ENCODE data around the gene RASL10B. TPM values are rescaled to one million over a fixed set of nuclear protein-coding genes. Genes with fewer than 3 reads are reported as not detected.
A peak's percentile ranks its signal among the peaks of the same experiment; 100 is the strongest.
"Not testable (repeated sequence)": the region's sequence is repeated elsewhere in the genome, so short reads cannot be mapped to it uniquely, and the experiment has no call there.

The RASL10B gene
- total RNA-seq, 2 donors from 2014 or later: 2.4 to 24.1 TPM

DNA sequence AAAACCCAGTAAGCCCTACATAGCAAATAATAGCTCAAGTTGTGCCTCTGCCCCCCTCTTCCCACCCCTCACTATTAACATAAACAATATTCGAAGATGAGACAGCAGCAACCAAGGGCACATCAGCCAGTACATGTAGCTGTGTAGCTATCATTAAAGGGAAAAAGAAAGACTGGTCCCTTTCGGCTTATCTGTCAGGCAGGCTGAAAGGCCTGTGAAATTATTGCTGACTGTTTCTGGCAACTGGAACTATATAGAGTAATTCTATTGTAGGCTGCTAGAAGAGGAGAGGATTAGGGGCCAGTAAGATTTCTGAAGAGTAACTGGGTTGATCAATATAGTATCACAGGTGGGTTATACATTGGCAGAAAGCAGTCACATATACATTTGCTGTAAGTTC lies 36.5 kb upstream of the RASL10B start:
- H3K4me1 ChIP-seq (ENCODE audit: control insufficient read depth in 1 of 2, low read depth in 2 of 2): peaks cover 0 to 5% of the 10 kb centered on the region in 2 donors
- DNase-seq (ENCODE audit: low spot score) (no peak), ATAC-seq (ENCODE audit: insufficient number of reproducible peaks, low FRiP score, low read depth) (no peak)
- H3K4me3 ChIP-seq: no peak overlapping the region
- no peak overlapping the region for H3K27ac ChIP-seq
- H3K36me3 ChIP-seq: no peaks in the 10 kb centered on the region
- TF ChIP-seq, protein P1, sequence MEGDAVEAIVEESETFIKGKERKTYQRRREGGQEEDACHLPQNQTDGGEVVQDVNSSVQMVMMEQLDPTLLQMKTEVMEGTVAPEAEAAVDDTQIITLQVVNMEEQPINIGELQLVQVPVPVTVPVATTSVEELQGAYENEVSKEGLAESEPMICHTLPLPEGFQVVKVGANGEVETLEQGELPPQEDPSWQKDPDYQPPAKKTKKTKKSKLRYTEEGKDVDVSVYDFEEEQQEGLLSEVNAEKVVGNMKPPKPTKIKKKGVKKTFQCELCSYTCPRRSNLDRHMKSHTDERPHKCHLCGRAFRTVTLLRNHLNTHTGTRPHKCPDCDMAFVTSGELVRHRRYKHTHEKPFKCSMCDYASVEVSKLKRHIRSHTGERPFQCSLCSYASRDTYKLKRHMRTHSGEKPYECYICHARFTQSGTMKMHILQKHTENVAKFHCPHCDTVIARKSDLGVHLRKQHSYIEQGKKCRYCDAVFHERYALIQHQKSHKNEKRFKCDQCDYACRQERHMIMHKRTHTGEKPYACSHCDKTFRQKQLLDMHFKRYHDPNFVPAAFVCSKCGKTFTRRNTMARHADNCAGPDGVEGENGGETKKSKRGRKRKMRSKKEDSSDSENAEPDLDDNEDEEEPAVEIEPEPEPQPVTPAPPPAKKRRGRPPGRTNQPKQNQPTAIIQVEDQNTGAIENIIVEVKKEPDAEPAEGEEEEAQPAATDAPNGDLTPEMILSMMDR (IDR thresholded peaks at IDR 0.05): no peak
- no peaks in the 10 kb centered on the region for H3K9me3 ChIP-seq
- H3K27me3 ChIP-seq (replicated peaks; ENCODE audit: insufficient read depth): no peaks in the 10 kb centered on the region

DNA sequence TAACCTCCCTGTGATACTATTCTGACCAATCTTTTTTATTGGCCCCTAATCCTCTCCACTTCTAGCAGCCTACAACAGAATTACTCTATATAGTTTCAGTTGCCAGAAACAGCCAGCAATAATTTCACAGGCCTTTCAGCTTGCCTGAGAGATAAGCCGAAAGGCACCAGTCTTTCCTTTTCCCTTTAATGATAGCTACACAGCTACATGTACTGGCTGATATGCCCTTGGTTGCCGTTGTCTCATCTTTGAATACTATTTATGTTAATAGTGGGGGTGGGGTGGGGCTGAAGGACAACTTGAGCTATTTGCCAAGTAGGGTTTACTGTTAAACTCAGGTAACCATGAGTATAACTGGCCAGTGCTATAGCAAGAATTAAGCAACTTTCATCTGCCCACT lies 35.8 kb upstream of the RASL10B start:
- Histone ChIP-seq H3K27me3 (replicated peaks; ENCODE audit: insufficient read depth) (no peaks in the 10 kb centered on the region), H3K36me3 (no peaks in the 10 kb centered on the region), H3K27ac (no peak overlapping the region), H3K9me3 (no peaks in the 10 kb centered on the region), H3K4me3 (no peak overlapping the region), H3K4me1 (ENCODE audit: control insufficient read depth in 1 of 2, low read depth in 2 of 2) (peaks cover 0 to 8% of the 10 kb centered on the region in 2 donors)
- ATAC-seq (ENCODE audit: insufficient number of reproducible peaks, low FRiP score, low read depth) (no peak), DNase-seq (ENCODE audit: low spot score) (no peak)
- TF ChIP-seq, protein P1 (IDR thresholded peaks at IDR 0.05): no peak

DNA sequence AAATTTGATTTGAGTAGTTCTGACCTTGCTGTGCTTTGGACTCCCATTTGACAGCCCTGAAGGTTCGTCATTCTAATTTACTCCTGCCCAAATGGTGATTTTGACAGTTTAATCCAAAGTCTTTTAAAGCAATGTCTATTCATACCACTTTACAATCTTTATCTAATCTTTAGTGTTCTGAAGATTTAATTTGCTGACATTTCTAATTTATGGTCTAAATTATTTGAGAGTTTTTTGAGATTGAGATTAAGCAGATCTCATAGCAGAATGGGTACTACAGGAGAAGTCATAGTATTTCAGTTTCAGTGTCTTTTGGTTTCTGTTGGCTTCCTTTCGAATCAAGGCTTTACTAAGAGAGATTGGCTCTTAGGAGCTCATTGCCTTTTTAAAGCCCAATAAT lies 32.6 kb upstream of the RASL10B start:
- DNase-seq (ENCODE audit: low spot score) (no peak), ATAC-seq (ENCODE audit: insufficient number of reproducible peaks, low FRiP score, low read depth) (no peak)
- Histone ChIP-seq H3K27me3 (replicated peaks; ENCODE audit: insufficient read depth) (no peaks in the 10 kb centered on the region), H3K27ac (no peak overlapping the region), H3K36me3 (no peaks in the 10 kb centered on the region), H3K4me3 (no peak overlapping the region), H3K9me3 (no peaks in the 10 kb centered on the region), H3K4me1 (ENCODE audit: control insufficient read depth in 1 of 2, low read depth in 2 of 2) (peaks cover 0 to 14% of the 10 kb centered on the region in 2 donors)
- TF ChIP-seq, protein P1 (IDR thresholded peaks at IDR 0.05): no peak

DNA sequence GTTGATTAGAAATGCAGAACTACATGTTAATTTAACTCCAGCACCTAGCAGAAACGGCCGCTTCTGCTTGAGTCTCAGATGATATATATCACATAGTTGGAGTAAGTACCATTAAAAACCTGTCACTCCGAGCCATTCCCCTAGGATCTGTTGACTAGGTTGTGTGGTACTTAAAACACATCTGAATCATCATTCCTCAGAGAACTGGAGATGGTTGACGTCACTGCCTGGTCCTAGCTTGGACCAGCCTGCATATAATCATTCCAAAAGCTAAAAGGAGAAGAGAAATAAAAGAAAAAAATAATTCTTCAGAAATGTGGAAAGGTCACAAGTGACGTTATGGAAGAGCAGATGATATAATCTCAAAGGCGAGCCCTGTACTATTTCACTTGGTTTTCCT lies 31.3 kb upstream of the RASL10B start:
- DNase-seq (ENCODE audit: low spot score) (peak; percentile 42), ATAC-seq (ENCODE audit: insufficient number of reproducible peaks, low FRiP score, low read depth) (peak; percentile 85)
- no peak overlapping the region for H3K27ac ChIP-seq
- TF ChIP-seq, protein P1 (IDR thresholded peaks at IDR 0.05): no peak
- H3K36me3 ChIP-seq: no peaks in the 10 kb centered on the region
- peaks cover 0 to 14% of the 10 kb centered on the region in 2 donors for H3K4me1 ChIP-seq (ENCODE audit: control insufficient read depth in 1 of 2, low read depth in 2 of 2)
- H3K27me3 ChIP-seq (replicated peaks; ENCODE audit: insufficient read depth): no peaks in the 10 kb centered on the region
- H3K4me3 ChIP-seq: no peak overlapping the region
- H3K9me3 ChIP-seq: no peaks in the 10 kb centered on the region

DNA sequence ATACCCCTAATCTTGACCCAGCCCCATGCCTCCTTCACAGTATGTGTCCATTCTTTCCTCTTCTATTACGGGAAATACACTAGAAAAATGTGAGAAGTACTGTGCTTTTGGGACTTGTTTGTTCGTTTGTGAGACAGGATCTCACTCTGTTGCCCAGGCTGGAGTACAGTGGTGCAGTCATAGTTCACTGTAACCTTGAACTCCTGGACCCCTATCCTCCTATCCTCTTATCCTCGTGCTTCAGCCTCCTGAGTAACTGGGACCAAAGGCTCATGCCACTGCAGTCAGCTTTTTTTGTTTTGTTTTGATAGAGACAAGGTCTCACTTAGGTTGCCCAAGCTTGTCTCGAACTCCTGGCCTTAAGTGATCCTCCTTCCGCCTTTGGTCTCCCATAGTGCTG lies 29.9 kb upstream of the RASL10B start:
- no peak overlapping the region for H3K4me3 ChIP-seq
- H3K36me3 ChIP-seq: no peaks in the 10 kb centered on the region
- H3K9me3 ChIP-seq: no peaks in the 10 kb centered on the region
- DNase-seq (ENCODE audit: low spot score) (no peak), ATAC-seq (ENCODE audit: insufficient number of reproducible peaks, low FRiP score, low read depth) (no peak)
- H3K27ac ChIP-seq: no peak overlapping the region
- H3K27me3 ChIP-seq (replicated peaks; ENCODE audit: insufficient read depth): no peaks in the 10 kb centered on the region
- TF ChIP-seq, protein P1 (IDR thresholded peaks at IDR 0.05): no peak
- peaks cover 0 to 14% of the 10 kb centered on the region in 2 donors for H3K4me1 ChIP-seq (ENCODE audit: control insufficient read depth in 1 of 2, low read depth in 2 of 2)

DNA sequence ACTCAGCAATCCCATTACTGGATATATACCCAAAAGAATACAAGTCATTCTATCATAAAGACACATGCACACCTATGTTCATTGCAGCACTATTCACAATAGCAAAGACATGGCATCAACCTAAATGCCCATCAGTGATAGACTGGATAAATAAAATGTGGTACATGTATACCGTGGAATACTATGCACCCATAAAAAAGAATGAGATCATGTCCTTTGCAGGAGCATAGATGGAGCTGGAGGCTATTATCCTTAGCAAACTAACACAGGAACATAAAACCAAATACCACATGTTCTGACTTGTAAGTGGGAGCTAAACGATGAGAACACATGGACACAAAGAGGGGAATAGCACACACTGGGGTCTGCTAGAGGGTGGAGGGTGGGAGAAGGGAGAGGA lies 28.1 kb upstream of the RASL10B start:
- not testable (repeated sequence) for ATAC-seq (ENCODE audit: insufficient number of reproducible peaks, low FRiP score, low read depth); H3K27me3 ChIP-seq (replicated peaks; ENCODE audit: insufficient read depth); H3K9me3 ChIP-seq; DNase-seq (ENCODE audit: low spot score); H3K4me3 ChIP-seq; H3K36me3 ChIP-seq; H3K27ac ChIP-seq
- H3K4me1 ChIP-seq (ENCODE audit: control insufficient read depth in 1 of 2, low read depth in 2 of 2): peaks cover 0 to 14% of the 10 kb centered on the region in 2 donors
